ENCODE measurements around the gene FAM114A1.
A peak's percentile ranks its signal among the peaks of the same experiment; 100 is the strongest.

FAM114A1 gene

GRCh38 chr4:38859501-38859900 lies 8.1 kb upstream of the FAM114A1 start:
- FAIRE-seq = no peak

- FAIRE-seq = no peak
Measured at GRCh38 chr4:38860788-38861424, 6.7 kb upstream of the FAM114A1 start.

- no peak for FAIRE-seq
Measured at GRCh38 chr4:38861791-38862190, 5.8 kb upstream of the FAM114A1 start.

DNA sequence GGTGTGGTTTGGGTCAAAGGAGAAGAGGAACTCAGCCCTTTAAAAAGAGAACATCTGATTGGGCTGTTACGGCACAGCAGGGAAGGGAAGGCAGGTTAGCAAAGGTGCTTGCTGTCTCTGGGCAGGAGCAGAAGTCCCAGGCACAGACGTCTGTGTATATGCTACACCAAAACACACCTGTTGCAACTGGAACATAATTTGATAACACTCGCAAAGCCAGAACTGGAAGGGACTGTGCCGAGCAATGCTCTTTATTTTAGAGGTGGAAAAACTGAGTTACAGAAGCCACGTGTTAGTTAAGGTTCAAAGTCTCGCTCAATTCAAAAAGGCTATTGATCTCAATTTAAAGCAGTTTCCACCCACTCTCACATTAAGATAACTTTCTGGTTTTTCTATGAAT lies 2.2 kb upstream of the FAM114A1 start:
- no peak for FAIRE-seq

- no peak for FAIRE-seq
Measured at GRCh38 chr4:38866973-38867477, 581 bp upstream of the FAM114A1 start.

DNA sequence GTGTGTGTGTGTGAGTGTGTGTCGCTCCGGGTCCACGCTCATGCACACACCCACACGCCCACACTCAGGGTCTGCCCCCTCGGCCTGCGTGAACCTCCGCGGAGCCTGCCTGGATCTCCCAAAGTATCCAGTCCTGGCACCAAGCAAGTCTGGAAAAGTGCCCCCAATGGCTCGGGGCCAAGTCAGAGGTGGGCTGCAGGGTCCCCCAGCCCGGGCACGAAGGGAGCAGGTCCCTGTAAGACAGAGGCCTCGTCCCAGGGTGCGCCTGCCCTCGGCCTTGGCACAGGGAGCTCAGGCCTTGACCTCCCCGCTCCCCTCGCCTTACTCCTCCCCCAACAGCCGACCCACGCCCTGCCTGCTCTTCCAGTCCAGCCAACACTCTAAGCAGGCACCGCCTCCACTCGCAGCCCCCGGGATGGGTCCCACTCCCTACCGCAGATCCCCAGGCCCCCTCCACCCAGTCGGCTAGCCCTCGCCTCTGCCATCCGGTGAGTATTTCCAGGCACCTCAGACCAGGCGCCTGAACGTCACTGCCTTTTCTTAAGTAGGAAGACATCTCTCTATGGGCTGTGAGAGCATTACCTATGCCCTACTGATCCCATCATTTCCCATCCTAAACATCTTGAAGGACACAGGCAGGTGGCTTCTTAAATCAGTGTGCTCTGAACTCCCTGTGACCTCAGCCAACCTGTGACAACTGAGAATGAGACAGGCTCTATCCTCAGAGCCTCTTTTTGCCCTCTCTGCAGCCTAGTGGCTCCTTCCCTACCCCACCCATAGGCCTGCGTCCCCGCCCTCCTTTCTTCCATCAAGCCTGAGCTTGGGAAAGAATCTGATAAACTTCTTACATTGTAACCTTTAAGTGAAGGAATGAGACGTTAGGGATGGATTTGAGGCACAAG lies 704 bp downstream of the FAM114A1 start:
- FAIRE-seq = no peak

DNA sequence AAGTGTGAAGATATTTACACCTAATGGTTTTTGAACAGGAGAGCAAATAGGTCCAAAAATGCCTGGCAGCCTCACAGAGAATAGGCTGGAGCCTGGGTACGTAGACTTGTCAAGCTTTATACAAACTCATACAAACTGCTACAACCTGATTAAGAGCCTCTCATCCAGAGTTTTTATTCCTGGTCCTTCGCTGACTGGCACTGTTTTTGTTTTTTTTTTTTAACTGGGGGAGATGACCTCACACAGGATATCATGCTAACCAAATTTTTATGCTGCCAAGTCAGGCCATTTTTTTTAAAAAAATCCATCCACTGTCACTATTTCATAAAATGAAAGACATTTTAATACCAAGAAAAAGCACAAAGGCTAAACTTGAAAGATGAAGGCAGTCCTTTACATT lies 1.9 kb downstream of the FAM114A1 start:
- FAIRE-seq = no peak

DNA sequence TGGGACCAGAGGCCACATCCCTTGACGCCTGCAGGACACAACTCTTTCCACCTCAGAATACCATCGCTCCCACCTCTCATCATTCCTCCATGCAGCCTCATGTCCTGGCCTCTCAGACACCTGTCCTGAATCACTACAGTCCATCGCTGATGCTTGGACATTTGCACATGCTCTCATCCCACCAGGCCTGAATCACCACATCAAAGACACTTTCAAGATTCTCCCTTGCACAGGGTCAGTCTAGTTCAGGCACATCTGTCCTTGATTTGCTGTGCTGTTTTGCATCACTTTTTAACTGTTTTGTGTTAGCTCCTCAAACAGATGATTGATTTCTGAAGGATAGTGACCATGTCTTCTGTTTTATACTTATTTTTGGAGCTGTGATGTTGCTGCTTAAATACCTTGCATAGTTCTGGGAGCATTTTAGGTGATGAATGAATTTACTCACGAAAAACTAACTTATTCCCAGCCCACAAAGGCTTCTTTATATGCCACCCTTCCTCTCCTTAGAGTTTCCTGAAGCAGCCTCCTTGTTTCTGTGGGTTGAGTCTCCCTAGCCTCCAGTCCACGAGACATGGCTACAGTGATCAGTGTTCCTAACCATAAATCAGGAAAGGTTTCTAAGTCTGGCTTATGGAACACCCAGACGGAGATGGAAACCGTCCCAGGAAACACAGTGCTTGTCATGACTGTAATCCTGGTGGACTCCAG lies 2.6 kb downstream of the FAM114A1 start:
- no peak for FAIRE-seq

- FAIRE-seq = no peak
Measured at GRCh38 chr4:38871593-38871992, 4.0 kb downstream of the FAM114A1 start.

DNA sequence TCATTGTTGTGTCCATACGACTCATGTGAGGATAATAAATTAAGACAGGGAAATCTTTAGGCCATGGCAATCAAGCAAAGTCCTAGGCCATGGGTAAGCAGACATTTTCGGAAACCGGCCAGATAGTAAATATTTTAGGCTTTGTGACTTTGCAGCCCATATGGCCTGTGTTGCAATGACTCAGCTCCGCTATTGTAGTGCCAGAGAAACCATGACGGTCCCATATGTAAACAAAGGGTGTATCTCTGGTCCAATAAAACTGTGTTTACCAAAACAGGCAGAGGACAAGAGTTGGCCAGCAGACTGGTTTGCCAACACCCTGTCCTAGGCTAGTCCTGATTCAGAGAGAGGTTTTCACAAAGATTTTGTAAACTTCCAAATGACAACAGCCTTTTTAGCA lies 5.0 kb downstream of the FAM114A1 start:
- no peak for FAIRE-seq

DNA sequence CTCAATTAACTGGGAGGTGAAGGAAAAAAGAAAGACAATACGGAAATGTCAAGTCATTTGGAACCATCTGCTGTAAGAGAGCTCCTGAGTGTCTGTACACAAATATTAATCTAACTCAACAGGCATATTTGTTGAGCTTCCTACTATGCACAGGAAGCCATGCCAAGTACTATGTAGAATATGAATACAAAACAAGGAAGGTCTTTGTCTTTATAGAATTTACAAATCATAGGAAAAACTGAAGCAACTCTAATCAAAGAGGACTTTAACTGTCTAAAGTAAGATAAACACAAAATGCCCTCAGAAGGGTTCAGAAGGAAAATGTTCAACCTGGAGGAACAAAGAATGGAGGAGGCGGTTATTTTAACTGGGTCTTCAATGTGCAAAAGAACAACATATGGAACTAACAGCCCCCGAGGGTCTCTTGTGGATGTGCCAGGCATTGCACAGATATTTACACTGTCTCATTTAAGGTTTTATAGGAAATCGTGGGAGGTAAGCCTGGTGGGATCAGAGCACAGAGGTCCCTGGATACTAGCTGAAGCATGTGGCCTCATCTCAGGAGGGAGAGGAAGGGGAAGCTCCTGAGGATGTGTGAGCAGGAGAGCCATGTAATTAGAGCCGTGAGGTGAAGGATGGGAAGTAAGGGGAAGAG lies 5.8 kb downstream of the FAM114A1 start:
- no peak for FAIRE-seq

GRCh38 chr4:38876636-38877035 lies 9.0 kb downstream of the FAM114A1 start:
- FAIRE-seq = no peak

DNA sequence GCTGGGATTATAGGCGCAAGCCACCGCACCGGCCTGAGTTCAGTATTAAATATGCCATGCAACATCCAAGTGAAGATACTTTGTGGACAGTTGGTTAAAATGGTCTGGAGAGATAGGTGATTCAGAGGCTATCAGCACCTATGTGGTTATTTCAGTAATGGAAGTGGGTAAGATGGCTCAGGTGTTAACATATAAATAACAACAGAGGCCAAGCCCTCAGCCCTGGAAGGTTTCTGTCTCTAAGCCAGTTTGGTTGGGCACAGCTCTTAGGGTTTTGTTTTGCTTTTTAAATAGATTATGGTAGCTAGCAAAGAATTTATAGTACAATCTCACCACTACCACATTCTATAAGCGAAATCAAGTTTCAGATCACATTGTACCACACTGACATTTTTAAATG lies 16.6 kb downstream of the FAM114A1 start:
- no peak for FAIRE-seq

DNA sequence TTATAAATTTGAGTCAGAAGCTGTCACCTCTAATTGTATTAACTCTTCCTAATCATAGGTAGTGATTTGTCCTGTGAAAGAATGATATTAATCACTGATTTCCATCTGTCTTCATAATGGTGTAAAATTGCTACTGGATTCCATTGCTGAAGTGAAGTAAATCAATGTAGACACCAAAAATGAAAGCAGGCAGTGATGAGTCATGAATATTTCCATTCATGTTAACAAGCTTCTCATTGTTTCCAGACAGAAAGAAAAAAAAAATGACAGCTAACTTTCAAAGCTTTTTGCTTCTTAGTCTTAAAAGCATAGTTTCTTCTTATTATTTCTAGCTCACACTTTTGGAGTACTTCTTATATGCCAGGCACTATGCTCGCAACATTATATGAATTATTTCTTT lies 21.5 kb downstream of the FAM114A1 start:
- FAIRE-seq = no peak

- no peak for FAIRE-seq
Measured at GRCh38 chr4:38891051-38891983, 23.7 kb downstream of the FAM114A1 start.

DNA sequence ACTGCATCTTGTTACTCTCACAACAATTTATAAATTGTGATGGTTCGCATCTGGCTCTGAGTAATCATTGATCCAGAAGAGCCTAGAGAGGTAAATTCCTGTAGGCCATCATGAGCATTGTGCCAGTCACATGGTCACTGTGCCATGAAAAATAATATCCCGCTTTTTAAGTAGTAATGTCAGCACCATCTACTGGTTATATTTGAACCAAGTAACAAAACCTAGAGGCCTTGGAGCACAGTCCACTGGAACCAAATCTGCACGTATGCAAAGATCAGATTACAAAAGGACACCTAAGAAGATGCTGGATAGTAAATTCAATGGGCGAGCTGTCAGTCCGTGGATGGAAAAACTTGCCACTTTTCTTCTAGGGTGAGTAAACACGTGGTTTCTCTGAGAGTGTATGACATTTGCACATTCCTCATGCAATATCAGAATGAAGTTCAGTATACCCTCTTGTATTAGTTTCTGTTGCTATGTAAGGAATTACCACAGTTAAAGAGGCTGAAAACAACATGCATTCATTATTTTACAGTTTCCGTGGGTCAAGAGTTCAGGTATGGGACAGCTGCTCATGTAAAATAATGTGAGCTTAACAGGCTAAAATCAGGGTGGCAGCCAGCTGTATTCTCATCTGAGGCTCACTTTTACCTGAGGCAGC lies 26.8 kb downstream of the FAM114A1 start:
- FAIRE-seq = no peak

- FAIRE-seq = no peak
Measured at GRCh38 chr4:38896940-38897339, 29.3 kb downstream of the FAM114A1 start.

GRCh38 chr4:38898245-38898644 lies 30.6 kb downstream of the FAM114A1 start:
- FAIRE-seq = no peak

DNA sequence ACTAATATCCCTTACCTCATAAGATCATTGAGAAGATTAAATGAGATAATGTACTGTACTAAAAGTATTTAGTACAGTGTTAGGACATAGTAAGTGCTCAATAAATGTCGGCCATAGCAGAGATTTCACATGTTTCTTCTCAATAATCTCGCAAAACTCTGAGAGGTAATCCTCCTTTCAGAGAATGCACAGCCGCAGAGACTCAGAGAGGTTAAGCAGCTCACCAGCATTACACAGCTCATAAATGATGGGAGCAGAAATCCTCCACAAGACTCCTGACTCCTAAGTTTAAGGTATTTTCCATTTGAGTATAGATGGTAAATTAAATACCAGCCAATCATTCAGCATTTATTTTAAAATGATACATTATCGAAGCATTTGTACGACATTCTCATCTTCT lies 34.6 kb downstream of the FAM114A1 start:
- FAIRE-seq = no peak

- peak; percentile 95 for FAIRE-seq
Measured at GRCh38 chr4:38902695-38903094, 35.1 kb downstream of the FAM114A1 start.

- FAIRE-seq = no peak
Measured at GRCh38 chr4:38904090-38904666, 36.6 kb downstream of the FAM114A1 start.
